Hippocampal formation (tissue), 2 donors: ENCODE measurements around the gene IRX6.

Experiments used
- DNase-seq, 2 donors: peaks; one replicate each; lab custom pipeline; 2025; lab: John Stamatoyannopoulos, UW

IRX6 gene

DNA sequence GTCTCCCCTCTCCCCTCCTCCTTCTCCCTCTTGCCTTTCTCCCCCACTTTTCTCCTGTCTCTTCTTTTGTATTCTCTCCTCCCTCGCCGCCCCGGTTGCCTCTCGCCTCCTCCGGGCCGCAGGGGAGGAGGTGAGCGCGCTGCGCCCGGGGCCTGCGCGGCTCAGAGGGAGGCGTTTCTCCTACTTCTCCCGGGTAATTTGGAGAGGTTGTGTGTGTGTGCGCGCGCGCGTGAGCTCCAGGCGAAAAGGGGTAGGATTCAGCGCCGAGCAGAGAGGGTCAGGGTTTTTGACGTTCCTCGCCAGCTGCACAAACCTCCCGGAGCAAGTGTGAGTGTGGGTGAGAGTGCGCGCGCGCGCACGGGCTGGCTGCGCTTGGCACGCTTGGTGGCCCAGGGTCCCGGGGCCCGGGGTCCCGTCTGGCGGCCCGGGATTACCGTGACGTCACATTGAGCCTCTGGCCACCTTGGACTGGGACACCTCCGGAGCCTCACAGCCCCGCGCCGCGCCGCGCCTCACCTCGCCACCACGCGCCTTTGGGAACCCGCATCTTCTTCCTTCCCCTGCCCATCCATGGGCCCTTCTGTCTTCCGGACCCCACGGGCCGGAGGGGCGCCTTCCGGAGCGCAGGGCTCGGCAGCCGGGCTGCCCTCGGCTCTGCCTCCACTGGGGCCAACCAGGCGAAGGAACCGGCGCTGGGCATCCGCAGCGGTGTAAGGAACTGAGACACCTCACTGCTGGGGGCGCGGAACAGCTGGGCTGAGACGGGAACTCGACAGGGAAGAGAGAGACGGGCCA, 479 bp downstream of the IRX6 start:
- DNase-seq, result no peak

DNA sequence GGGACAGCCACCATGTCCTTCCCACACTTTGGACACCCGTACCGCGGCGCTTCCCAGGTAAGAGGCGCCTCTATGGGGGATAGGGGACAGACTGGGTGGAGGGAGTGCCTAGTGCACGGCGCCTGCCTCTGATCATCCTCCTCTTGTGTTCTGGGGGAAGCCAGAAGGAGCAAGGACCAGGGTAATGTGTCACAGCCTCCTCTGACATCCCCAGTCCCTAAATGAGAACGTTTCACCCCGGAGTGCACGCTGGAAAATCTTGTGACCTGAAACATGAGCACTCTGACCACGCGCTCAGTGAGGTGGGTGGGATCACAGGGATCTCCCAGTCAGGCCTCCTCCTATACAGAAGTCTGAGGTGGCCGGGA, 1.1 kb downstream of the IRX6 start:
- DNase-seq, result no peak

DNA sequence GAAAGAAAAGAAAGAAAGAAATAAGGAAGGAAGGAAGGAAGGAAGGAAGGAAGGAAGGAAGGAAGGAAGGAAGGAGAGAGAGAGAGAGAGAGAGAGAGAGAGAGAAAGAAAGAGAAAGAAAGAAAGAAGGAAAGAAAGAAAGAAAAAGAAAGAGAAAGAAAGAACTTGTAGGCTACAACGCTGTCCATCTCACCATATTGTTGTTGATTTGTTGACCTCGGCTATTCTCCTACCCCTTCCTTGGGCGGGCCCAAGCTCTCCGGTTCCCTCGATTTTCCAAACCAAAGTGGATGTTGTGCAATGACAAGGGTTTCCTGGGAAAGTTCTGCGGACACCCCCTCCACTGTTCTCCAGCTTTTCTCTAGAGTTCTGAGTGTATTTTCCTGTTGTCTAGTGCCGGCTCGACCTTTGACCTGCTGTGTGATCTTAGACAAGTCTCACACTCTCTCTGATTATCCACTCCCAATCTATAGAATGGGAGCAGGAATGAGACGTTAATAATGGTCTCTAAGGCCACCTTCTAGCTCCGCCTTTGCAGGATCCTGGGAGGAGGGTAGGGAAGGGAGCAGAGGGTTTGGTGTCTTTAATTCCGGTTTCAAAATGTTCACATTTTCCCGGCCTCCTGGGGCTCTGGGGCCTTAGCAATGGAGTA, 1.6 kb downstream of the IRX6 start:
- DNase-seq, result no peak

DNA sequence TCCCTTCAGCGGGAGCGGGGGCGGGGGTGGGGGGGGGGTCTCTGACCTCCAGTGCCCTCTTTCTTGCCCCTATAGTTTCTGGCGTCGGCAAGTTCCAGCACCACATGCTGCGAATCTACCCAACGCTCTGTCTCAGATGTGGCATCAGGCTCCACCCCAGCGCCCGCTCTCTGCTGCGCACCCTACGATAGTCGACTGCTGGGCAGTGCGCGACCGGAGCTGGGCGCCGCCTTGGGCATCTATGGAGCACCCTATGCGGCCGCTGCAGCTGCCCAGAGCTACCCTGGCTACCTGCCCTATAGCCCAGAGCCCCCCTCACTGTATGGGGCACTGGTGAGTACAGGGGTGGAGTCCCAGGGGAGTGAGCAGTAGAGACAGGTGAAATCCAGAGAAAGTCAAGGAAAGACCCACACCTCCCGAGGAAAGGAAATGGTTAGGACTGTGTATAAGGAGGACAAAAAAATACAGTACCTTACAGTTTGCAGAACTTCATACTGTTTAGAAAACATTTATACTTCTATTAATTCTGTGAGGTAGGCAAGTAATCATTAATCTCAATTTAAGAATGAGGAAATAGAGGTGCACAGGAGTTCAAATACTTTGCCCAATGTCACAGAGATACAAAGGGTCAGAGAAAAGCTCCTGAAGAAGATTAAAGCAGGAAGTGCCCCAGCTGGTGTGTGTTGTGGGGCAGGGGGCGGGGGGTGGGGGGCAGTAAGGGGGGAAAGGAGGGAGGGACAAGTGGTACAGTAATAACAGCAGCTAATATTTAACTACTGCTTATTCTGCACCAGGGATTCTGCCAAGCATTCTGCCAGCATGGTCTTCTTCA, 2.5 kb downstream of the IRX6 start:
- DNase-seq, result no peak

DNA sequence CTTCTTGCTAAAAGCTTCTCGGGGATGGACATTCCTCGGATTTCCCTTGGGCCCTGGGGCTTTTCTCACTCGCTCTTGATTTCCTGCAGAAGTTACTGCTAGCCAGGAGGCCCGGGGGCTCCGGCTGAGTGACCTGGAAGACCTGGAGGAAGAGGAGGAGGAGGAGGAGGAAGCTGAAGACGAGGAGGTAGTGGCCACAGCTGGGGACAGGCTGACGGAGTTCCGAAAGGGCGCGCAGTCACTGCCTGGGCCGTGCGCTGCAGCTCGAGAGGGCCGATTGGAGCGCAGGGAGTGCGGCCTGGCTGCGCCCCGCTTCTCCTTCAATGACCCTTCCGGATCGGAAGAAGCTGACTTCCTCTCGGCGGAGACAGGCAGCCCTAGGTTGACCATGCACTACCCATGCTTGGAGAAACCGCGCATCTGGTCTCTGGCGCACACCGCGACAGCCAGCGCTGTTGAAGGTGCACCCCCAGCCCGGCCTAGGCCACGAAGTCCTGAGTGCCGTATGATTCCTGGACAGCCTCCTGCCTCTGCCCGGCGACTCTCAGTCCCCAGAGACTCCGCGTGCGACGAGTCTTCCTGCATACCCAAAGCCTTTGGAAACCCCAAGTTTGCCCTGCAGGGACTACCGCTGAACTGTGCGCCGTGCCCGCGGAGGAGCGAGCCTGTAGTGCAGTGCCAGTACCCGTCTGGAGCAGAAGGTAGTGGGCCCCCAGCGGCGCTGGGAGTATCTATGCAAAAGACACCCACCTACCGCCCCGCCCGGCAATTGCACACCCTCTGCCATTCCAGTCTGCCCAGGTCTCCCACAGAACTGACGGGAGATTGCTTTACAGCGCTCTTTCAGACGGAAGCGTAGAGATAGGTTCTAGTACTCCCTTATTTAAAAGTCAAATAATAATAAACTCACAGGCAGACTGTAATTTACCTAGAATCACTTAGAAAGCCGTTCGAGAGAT, 4.9 kb downstream of the IRX6 start:
- no peak for DNase-seq

DNA sequence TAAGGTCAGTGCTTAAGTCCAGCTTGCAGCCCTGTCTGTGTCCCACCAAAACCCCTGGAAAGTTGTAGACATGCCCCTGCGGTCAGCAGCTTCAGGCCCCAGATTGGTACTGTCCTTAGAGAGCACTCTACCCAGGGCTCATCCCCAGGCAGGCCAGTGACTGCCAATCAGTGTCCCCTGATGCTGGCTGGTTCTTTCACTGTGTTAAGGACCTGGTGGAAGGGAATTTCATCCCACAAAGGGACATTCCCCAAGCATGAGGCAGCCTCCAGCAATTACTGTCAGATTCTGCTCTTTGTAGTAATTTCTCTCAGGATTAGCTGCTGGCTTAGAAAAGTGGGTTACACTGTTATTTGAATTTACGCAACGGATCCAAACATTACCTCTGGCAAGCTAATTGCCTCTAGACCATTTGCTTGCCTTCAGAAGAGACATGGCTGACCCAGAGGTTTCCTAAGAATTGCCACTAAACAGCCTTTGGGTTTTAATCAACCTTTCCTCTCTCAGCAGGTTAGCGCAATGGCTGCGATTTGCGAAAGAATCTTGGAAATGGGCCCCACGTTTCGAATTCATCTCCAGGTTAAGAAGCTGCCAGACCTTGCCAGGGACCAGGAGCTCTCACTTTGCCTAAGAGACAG, 5.9 kb downstream of the IRX6 start:
- DNase-seq, result no peak

DNA sequence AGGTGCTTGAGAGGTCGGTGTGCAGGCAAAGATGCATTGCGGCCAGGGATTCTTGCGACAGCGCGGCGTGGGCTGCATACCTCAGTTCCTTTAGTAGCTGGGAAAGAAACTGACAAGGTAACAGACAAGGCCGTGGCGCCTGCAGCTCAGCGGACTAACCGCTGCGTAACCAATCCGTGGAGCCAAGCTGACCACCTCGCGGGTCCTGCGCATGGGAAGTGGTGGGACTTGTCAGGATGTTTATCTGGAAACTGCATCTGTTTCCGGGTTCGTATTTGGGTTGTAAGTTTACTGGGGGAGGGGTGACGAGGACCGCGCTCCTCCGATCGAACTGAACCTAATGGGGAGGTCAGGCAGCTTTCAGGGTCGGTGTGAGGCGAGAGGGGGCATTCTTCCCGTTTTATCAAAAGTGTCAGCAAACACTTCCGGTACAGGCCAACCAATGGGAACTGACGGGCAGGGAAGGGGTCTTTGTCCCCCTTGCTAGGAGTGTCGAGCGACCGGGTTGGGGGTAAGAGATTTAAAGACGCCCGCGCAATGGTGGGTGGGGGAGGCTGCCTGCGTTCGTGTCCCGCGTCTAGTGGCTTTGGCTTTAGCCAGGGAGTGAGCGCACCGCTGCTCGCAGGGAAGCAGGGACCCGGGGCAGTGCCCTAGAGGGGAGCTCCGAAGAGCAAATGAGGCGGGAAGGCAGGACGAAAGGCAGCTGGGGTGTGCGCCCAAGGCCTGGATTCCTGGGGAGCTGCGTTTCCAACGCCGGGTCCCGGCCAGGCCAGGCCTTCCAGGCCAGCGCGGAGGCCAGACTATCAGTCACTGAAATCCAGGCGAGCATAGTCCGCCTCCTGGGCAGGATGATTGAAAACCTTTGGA, 7.0 kb downstream of the IRX6 start:
- no peak for DNase-seq

DNA sequence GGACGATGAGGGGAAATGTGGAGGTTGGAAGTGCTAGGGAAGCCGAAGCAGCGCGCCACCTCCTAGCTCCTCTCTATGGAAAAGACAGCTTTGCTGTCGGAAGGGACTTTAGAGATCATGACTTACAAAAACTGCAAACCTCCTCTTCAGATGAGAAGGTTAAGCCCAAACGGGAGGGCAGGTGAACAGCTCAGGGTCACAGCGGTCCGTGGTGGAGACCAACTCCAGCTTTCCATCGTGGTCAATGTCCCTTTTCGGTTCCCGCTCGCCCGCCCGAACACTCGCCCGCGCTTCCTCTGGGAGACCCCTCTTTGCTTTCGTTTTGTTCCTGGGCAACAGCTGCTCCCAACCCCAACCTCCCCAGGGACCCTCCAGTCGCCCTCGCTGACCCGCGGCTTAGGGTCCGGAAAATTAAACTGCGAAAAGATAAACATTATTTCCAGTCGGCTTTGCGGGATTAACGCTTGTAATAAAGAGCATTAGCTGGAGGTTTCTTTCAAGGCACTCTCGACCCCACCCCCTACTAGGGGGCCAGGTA, 7.7 kb downstream of the IRX6 start:
- no peak for DNase-seq

DNA sequence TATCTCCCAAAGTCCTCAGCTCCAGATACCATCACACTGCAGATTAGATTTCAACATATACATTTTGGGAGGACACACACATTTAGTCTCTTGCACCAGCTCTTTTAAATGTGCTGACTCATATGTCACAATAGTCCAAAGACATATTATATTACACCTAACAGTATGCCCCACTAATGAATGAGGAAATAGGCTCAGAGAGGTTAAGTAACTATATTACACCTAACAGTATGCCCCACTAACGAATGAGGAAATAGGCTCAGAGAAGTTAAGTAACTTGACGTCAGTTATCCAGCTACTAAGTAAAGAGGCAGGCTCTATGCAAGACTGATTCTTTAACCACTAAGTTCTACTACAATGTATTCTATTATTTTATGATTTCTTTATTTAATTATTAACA, 9.7 kb downstream of the IRX6 start:
- DNase-seq, result no peak

DNA sequence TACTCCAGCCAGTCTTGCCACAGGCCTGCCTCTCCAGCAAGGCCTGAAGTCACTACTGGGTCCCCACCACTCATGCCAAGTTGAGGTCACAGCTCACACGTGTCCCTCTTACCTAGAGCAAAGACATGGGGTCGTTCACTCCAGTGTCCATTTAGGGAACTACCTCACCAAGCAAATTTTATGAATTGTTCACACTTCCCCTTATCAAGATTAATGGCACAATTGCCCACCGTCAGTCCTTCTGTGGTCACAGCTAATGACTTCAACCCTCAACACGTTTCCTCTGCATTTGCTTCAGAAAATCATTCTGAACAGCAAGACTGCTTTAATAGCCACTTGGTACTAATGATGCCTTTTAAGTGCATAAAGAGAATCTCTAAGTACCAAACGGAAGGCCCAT, 14.6 kb downstream of the IRX6 start:
- DNase-seq, result no peak

DNA sequence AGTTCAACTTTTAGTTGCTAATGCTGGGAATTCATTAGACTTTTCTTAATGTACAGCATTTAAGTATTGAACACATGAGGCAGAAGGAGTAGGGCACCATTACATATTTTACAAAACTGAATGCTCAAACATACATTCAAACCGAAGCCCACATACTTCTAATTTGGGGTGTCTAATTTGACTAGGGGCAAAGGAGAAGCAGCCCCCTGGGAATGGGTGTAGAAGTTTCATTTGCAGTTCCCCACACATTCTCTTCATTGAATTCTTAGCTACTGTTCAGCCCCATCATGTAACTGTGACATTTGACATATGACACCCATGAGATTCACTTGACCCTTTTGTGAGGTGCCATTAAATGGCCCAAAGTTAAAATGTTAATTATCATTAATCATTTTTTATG, 16.4 kb downstream of the IRX6 start:
- DNase-seq, result no peak

DNA sequence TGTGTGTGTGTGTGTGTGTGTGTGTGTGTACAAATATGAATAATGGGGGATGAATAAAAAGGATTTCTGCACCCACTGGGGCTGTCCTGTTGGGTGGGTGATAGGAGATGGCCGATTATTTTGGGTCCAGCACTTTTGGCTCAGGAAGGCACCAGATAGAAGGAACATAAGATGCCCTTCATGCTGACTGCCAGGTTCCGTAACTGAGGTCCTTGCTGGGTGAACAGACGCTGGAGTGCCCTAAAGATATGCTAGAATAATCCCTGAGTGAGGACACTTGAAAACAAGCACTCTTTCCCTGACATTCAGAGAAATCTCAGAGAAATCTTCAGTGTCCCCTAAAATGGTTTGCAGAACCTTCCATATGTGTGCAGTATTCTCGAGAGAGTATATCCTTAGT, 17.7 kb downstream of the IRX6 start:
- no peak for DNase-seq

DNA sequence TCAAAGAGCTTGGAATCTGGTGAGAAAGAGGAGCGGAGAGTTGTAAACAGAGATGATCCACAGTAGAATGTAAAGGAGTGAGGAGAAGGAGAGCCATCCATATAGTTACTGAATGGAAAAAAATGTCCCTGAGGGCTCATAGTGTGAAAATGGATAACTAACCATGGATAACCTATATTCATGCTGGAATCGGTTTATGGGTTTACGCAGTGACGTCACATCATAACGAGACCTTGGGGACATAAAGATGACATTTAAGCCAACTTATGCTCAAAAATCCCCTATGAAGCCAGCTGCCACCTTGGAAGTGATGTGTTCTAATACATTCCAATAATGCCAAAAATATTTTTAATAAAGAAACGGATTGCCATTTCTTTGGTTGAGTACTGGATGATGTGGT, 22.5 kb downstream of the IRX6 start:
- no peak for DNase-seq

DNA sequence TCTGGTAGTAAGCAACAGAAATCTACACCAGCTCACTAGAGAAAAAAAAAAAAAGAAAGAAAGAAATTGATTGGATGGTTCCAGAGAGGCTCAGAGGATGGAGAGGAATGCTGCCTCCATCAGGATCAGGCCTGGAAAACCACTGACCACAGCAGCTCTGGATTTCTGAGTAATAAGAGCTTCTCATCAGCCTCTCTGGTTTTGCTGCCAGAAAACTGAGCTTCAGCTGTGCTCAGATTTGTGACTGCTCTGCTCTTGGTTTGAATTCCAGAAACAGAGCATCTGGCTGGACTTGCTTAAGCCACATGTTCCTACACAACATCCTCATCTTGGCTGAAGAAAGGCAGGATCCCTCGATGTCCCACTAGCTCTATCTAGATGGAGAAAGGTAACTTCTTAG, 25.9 kb downstream of the IRX6 start:
- DNase-seq, result no peak

DNA sequence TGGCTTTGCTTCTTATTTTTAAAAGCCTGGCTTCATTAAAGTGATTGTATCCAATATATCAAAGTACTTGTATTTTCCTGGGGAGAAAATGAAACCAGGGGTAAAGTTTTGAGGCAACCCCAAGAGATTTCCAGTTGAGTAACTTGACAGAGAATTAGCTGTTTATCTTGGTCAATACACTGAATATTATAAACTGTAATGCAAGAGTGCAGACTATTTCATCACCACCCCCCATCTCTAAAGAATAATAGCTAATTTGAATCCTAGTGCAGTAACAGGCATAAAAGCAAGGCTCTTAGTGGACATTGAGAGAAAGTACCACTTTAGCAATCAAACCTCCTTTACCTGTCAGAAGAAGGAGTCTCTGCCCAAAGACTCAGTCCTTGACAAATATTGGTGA, 27.0 kb downstream of the IRX6 start:
- no peak for DNase-seq

DNA sequence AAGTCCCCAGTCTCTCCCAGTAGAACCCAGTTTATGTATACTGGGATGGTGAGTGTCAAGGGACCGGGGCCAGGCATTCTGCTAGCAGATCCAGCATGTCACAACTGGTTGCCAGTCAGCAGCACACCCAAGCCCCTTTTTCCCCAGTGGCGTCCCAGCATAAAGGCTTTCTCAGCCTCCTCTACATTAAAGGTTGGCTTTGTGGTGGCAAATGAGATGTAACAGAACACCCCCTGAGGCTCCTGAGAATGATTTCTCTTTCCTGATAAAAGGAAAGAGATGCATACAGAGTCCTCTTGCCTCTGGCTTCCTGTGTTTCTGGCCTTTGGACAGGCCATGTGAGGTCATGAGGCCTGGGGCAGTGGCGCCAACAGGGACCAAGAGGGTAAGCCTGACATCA, 27.9 kb downstream of the IRX6 start:
- no peak for DNase-seq

DNA sequence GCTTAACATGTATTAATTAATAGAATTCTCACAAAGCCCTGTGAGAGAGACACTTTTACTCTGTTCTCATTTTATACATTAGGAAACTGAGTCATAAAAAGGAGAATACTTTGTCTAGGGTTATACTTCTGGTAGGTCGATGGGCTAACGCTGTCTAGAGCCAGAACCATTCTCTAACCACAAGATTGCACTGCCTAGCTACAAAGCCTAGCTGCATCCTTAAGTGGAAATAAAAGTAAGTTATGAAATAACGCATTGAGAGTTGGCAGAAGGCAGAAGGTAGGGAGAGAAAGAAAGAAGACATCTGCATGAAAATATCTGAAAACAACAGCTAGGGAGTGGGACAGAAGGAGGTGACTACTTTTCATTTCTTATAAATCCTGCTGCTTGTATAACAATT, 33.2 kb downstream of the IRX6 start:
- DNase-seq, result no peak

DNA sequence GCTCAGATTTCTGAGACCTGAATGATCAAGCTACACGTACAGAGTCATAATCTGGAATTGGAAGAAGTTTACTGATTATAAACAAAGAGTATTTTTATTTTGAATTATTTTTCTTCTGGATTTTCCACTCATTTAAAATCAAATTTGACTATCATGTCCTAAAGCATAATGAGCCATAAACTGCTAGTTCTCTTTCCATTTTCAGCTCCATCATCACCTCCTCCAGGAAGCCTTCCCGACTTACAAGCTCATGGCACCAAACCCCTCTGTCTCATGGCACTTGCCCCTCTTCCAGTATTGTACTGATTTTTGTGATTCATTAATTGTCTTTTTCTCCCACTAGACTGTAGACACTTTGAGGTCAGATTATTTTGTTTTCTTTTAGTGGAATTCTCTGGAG, 35.9 kb downstream of the IRX6 start:
- no peak for DNase-seq

DNA sequence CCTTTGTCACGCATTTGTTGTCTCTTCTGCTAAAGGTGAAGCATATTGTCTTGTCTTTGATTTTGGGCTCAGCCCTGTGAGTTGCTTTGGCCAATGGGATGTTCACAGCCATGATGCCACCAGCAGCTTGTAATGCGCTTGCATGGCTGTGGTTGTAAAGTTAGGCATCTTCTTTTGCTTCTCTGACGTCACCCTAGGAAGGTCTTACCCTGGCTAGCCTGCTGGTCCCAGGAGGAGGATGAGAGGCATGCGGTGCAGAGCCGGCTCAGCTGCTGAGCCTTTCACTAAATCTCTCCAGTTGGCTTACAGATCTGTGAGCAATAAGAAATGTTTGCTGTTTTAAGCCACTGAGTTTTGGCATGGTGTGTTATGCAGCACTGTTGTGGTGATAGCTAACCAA, 40.8 kb downstream of the IRX6 start:
- no peak for DNase-seq

DNA sequence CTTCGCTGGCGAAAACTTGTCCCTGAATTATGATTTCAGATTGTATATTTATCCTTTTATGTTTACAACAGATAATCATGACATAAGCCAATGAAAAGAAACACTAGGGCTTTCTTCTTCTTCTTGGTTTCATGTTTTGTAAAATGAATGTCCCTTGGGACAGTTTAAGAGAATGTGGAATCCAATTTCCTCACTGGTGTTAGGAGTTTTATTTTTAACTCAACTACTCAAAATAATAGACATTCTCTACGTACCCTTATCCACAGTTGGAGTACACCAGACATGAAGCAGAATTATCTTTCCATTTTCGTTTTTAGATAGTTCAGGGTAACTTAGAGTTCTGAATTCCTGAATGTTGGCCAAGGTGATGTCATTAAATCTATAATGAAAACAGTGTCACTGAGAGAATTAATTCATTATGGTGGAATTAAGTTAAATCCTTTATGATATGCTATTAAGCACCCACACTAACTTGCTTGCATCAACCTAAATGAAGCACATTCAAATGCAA, 43.4 kb downstream of the IRX6 start:
- DNase-seq, result no peak
